Testis (tissue), 3 donors: ENCODE data around the gene DNAJC6. TPM values are rescaled to one million over a fixed set of nuclear protein-coding genes. Genes with fewer than 3 reads are reported as not detected.
"Not testable (repeated sequence)": the region's sequence is repeated elsewhere in the genome, so short reads cannot be mapped to it uniquely, and the experiment has no call there.

Experiments
- DNase-seq: peaks from one replicate; pipeline ENCODE4 v3.0.0-alpha.2; 2019
- H3K27ac ChIP-seq, 2 donors: fragments of 200-600 bp; sonication (generic); one replicate each; pipeline ENCODE4 v1.5.1; 2019
- H3K27me3 ChIP-seq: fragments of 200-600 bp; sonication (generic); one replicate; pipeline ENCODE4 v1.5.1; 2019
- H3K36me3 ChIP-seq: fragments of 200-600 bp; sonication (generic); one replicate; pipeline ENCODE4 v1.5.1; 2017; ENCODE audit warnings: low read depth; ENCODE audit errors: missing control alignments
- H3K4me1 ChIP-seq: fragments of 200-600 bp; sonication (generic); one replicate; pipeline ENCODE4 v1.5.1; 2019
- H3K4me3 ChIP-seq, 2 donors: fragments of 200-600 bp; sonication (generic); one replicate each; pipeline ENCODE4 v1.5.1; 2017 to 2019
- H3K9me3 ChIP-seq: fragments of 200-600 bp; sonication (generic); one replicate; pipeline ENCODE4 v1.5.1; 2017
- POLR2A ChIP-seq: fragments of 450-650 bp; IDR thresholded peaks from one replicate; pipeline ENCODE4 v1.6.1; 2017; ENCODE audit warnings: antibody characterized with exemption, mild to moderate bottlenecking, moderate library complexity
- WGBS, 2 donors: methylation state at CpG; one replicate each; pipeline ENCODE4 v1.1.5; 2018; 5-methylcytosine and 5-hydroxymethylcytosine counted together
- intact Hi-C: fragments of 100-400 bp; cut with DNase I; formaldehyde crosslinking; loops from one replicate; pipeline ENCODE4 v1.15.1; 2023; ENCODE audit warnings: low total_unique reads
- polyA plus RNA-seq: library from polyadenylated mRNA; stranded (reverse); fragments of 350-450 nt; fragmentation: Illumina TruSeq; extraction: RNeasy Lipid Tissue Mini Kit (QIAGEN cat#74804); gene quantifications from one replicate; pipeline ENCODE4 v1.2.3, GENCODE V29; 2014; ENCODE audit warnings: low read depth, low replicate concordance; ENCODE audit not compliant: insufficient read depth
- total RNA-seq, 2 donors: library from RNA; depleted of rRNA; stranded (reverse); fragments of >200 nt; gene quantifications; one replicate each; pipeline ENCODE4 v1.2.3, GENCODE V29; 2016
- TF ChIP-seq, protein P1 (sequence below), 3 experiments: fragments of 450-650 bp in 2 of 3; fragments of 200-600 bp in 1 of 3; sonication (generic) in 1 of 3; IDR thresholded peaks; one replicate each; pipeline ENCODE4 v1.5.1; 2016 to 2019; ENCODE audit warnings: antibody characterized with exemption in 3 of 3, mild to moderate bottlenecking in 2 of 3, moderate library complexity in 1 of 3

Gene DNAJC6
- total and polyA plus RNA-seq, 3 donors from 2014 or later, result 5.1 to 7.3 (median 5.2) TPM

DNA sequence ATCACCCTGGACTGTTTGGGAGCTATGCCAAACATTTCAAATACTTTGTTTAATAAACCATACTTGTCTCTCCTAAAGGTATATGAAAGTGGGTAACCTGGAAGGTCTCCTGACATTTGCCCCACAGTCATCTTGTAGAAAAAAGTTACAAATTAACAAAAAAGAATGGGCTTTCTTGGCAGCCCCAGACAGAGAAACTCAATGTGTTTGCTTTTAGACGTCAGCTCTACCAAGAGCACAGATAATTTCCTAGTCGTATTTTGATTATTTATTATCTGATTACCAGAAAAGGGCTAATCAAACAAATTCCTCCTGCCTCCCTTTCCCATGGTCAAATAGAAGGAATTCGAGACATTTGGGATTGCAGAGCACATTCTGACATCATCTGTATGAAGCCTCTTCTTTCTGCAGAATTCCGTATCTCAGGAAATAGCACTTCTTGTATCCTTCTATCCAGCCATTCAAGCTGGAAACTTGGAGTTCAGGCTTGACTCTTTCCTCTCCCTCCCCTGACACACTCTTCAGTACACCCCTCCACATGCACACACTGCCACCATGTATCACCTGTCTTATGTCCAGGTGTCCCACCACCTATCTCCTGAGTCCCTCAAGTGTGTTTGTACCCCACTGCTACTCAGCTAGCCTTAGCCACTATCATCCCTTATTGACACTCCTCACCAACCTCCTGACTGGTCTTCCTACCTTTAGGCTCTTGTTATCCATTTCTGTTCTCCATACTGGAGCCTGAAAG is 68.3 kb downstream of the DNAJC6 start:
- Histone ChIP-seq H3K4me1 (no peaks in the 10 kb centered on the region), H3K36me3 (no peaks in the 10 kb centered on the region), H3K27me3 (no peaks in the 10 kb centered on the region), H3K9me3 (no peaks in the 10 kb centered on the region), H3K4me3 (no peak overlapping the region), H3K27ac (no peak overlapping the region)
- 47 to 61% methylated on average over 4 of the region's 4 CpGs for WGBS, 2 donors
- no peak for DNase-seq
- intact Hi-C loops, result no loop called here
- TF ChIP-seq, protein P1, sequence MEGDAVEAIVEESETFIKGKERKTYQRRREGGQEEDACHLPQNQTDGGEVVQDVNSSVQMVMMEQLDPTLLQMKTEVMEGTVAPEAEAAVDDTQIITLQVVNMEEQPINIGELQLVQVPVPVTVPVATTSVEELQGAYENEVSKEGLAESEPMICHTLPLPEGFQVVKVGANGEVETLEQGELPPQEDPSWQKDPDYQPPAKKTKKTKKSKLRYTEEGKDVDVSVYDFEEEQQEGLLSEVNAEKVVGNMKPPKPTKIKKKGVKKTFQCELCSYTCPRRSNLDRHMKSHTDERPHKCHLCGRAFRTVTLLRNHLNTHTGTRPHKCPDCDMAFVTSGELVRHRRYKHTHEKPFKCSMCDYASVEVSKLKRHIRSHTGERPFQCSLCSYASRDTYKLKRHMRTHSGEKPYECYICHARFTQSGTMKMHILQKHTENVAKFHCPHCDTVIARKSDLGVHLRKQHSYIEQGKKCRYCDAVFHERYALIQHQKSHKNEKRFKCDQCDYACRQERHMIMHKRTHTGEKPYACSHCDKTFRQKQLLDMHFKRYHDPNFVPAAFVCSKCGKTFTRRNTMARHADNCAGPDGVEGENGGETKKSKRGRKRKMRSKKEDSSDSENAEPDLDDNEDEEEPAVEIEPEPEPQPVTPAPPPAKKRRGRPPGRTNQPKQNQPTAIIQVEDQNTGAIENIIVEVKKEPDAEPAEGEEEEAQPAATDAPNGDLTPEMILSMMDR (IDR thresholded peaks at IDR 0.05), result no peak
- TF ChIP-seq POLR2A, result no peak

DNA sequence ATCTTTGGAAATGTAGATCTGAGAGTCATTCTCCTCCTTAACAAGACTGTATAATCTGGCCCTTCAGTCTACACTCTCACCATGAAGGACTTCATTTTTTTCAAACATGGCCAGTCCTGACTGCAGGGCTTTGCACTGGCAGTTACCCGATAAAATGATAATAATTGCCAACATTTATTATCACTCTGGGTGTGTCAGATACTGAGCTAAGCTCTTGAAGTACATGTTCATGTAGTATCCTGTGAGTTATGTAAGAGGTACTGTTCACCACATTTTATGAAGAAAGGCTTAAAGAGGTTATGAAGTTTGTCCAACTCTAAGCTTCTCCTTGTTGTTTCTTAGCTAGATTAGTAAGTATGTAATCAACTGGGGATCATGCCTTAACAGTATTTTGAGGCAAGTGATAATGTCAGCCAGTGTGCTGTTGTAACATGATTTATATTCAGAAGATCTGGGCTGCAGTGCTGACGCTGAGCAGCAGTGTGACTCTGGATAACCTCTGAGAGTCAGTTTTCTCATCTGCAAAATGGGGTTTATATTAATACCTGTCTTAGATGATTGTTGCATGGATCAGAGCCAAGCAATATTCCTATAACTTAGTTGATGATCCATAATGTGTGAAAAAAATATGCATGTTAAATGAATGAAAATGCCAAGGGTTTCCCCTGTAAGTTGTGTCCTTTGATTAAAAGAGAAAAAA is 69.1 kb downstream of the DNAJC6 start:
- intact Hi-C loops, result no loop called here
- Histone ChIP-seq H3K4me3 (no peak overlapping the region), H3K27ac (no peak overlapping the region), H3K36me3 (no peaks in the 10 kb centered on the region), H3K27me3 (no peaks in the 10 kb centered on the region), H3K4me1 (no peaks in the 10 kb centered on the region), H3K9me3 (no peaks in the 10 kb centered on the region)
- TF ChIP-seq POLR2A, result no peak
- TF ChIP-seq, protein P1 (IDR thresholded peaks at IDR 0.05), result no peak
- 81 to 85% methylated on average over 2 of the region's 2 CpGs for WGBS, 2 donors
- DNase-seq, result no peak

DNA sequence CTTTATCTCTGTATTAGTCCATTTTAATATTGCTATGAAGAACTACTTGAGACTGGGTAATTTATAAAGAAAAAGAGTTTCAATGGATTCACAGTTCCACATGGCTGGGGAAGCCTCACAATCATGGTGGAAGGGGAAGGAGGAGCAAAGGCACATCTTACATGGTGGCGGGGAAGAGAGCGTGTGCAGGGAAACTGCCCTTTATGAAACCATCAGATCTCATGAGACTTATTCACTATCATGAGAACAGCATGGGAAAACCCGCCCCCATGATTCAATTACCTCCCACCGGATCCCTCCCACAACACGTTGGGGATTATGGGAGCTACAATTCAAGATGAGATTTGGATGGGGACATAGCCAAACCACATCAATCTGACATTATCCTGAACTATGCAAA is 75.1 kb downstream of the DNAJC6 start:
- H3K27me3 ChIP-seq, H3K36me3 ChIP-seq, intact Hi-C loops, H3K4me1 ChIP-seq, H3K9me3 ChIP-seq, H3K27ac ChIP-seq, DNase-seq, H3K4me3 ChIP-seq: not testable (repeated sequence)
- 93 to 97% methylated on average over 5 of the region's 5 CpGs for WGBS, 2 donors

DNA sequence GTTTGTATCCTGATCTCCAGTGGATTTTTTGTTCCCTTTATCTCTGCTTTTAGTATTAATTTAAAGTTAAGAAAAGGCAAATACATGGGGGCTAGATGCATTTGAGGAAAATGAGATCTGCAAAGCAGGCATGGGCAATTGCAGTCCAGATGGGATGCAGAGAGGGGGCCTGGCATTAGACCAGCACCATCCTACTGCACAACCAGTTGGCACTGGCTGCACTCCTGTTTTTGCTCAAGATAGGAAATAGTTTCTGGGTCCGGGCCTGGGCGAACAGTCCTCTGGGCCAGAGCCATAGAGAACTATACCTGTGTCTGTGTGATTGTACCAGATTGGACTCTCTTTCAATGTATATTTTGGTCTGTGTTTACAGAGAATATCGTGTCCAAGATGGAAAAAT is 77.1 kb downstream of the DNAJC6 start:
- H3K4me1 ChIP-seq, result no peaks in the 10 kb centered on the region
- no peaks in the 10 kb centered on the region for H3K36me3 ChIP-seq
- TF ChIP-seq, protein P1 (IDR thresholded peaks at IDR 0.05), result no peak
- no peak for TF ChIP-seq POLR2A
- H3K4me3 ChIP-seq, result no peak overlapping the region
- no peaks in the 10 kb centered on the region for H3K27me3 ChIP-seq
- intact Hi-C loops, result no loop called here
- no peak overlapping the region for H3K27ac ChIP-seq
- DNase-seq, result no peak
- H3K9me3 ChIP-seq, result no peaks in the 10 kb centered on the region
- 95 to 100% methylated on average over 3 of the region's 3 CpGs for WGBS, 2 donors

DNA sequence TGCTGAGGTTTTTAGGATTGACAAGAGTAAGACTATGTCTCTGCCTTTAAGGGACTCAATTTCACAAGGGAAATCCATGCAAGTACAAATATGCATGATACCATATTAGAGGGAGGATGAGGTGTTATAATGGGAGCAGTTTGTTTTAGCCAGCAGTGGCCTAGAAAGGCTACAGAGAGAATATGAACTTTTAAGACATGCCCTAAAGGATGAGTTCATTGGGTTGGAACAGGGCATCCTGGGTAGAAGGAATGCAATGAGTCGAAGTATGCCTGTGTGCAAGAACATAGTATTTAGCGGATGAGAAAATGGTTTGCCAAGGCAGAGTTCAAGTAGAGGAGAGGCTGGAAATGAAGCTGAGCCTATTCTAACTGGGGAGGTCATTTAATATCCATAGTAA is 78.5 kb downstream of the DNAJC6 start:
- DNase-seq, result no peak
- WGBS, 2 donors, result 88 to 92% methylated on average over 2 of the region's 2 CpGs
- Histone ChIP-seq H3K4me1 (no peaks in the 10 kb centered on the region), H3K36me3 (no peaks in the 10 kb centered on the region), H3K27ac (no peak overlapping the region), H3K9me3 (no peaks in the 10 kb centered on the region), H3K4me3 (no peak overlapping the region), H3K27me3 (no peaks in the 10 kb centered on the region)
- TF ChIP-seq POLR2A, result no peak
- TF ChIP-seq, protein P1 (IDR thresholded peaks at IDR 0.05), result no peak
- intact Hi-C loops, result no loop called here
